Activated naive CD8-positive, alpha-beta T cell treated with anti-CD3 and anti-CD28 coated beads for 36 hours (primary cell): ENCODE results near the gene NPHS1. TPM values are rescaled to one million over a fixed set of nuclear protein-coding genes. Genes with fewer than 3 reads are reported as not detected.
"Not testable (repeated sequence)": the region's sequence is repeated elsewhere in the genome, so short reads cannot be mapped to it uniquely, and the experiment has no call there.

Experiments
- DNase-seq: peaks from one replicate; pipeline ENCODE4 v3.0.0; 2021
- H3K27ac Mint-ChIP-seq: one replicate; pipeline ENCODE4 v1.8.0; 2022; ENCODE audit warnings: mild to moderate bottlenecking, moderate library complexity, mixed read lengths
- H3K27me3 Mint-ChIP-seq: one replicate; pipeline ENCODE4 v1.8.0; 2022; ENCODE audit warnings: mild to moderate bottlenecking, mixed read lengths
- H3K36me3 Mint-ChIP-seq: one replicate; pipeline ENCODE4 v1.8.0; 2021; ENCODE audit warnings: mild to moderate bottlenecking, mixed read lengths
- H3K4me1 Mint-ChIP-seq: one replicate; pipeline ENCODE4 v1.8.0; 2021; ENCODE audit warnings: mixed read lengths
- H3K4me3 Mint-ChIP-seq: one replicate; pipeline ENCODE4 v1.8.0; 2022; ENCODE audit warnings: mild to moderate bottlenecking, moderate library complexity, mixed read lengths
- H3K9me3 Mint-ChIP-seq: one replicate; pipeline ENCODE4 v1.8.0; 2022; ENCODE audit warnings: mixed read lengths
- total RNA-seq, 2 experiments: library from RNA; stranded (reverse); gene quantifications; one replicate each; pipeline ENCODE4 v1.2.3, GENCODE V29; 2021

NPHS1 gene, protein sequence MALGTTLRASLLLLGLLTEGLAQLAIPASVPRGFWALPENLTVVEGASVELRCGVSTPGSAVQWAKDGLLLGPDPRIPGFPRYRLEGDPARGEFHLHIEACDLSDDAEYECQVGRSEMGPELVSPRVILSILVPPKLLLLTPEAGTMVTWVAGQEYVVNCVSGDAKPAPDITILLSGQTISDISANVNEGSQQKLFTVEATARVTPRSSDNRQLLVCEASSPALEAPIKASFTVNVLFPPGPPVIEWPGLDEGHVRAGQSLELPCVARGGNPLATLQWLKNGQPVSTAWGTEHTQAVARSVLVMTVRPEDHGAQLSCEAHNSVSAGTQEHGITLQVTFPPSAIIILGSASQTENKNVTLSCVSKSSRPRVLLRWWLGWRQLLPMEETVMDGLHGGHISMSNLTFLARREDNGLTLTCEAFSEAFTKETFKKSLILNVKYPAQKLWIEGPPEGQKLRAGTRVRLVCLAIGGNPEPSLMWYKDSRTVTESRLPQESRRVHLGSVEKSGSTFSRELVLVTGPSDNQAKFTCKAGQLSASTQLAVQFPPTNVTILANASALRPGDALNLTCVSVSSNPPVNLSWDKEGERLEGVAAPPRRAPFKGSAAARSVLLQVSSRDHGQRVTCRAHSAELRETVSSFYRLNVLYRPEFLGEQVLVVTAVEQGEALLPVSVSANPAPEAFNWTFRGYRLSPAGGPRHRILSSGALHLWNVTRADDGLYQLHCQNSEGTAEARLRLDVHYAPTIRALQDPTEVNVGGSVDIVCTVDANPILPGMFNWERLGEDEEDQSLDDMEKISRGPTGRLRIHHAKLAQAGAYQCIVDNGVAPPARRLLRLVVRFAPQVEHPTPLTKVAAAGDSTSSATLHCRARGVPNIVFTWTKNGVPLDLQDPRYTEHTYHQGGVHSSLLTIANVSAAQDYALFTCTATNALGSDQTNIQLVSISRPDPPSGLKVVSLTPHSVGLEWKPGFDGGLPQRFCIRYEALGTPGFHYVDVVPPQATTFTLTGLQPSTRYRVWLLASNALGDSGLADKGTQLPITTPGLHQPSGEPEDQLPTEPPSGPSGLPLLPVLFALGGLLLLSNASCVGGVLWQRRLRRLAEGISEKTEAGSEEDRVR (N-terminal part only)
- total RNA-seq: under 1 TPM; 0.36 to 0.49 TPM

DNA sequence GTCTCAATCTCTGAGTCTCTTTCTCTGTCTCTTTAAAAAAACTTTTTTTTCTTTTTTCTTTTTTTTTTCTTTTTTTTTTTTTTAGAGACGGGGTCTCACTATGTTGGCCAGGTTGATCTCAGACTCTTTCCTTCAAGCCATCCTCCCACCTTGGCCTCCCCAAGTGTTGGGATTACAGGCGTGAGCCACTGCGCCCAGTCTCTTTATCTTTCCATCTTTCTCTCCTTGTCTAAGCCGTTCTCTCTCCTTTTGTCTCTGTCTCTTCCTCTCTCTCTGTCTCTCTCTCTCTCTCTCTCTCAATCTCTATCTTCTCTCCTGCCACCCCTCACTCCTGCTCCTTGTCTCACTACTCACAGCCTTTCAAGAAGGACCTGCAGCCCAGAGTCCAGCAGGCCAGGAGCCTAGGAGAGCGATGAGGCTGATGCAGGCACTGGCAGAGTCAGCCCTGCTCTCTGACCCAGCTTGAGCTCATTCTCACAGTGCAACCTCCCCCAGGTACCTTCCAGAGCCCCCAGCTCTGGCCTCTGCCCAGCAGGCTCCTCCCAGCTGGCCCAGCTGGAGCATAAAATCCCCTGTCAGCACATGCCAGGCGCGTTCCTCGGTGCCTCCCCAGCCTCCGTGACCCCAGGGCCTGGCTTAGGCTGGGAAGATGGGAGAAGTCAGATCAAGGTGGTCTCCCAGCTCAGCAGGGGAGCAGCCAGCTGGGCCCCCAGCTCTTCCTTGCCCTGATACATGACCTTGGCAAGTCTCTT, at the start of gene NPHS1:
TSS of gene NPHS1 (minus strand) at position 476 of the 752 bp plus-strand sequence. CDS start 667 bp downstream, outside the sequence.
- no peak for DNase-seq
- H3K9me3 Mint-ChIP-seq: no peaks in the 10 kb centered on the region
- H3K27ac Mint-ChIP-seq: peak within 1 kb of the TSS; percentile 17
- no peaks in the 10 kb centered on the region for H3K36me3 Mint-ChIP-seq
- H3K27me3 Mint-ChIP-seq: peaks cover 53% of the 10 kb centered on the region
- peak within 1 kb of the TSS; percentile 61 for H3K4me3 Mint-ChIP-seq
- H3K4me1 Mint-ChIP-seq: peaks cover 9% of the 10 kb centered on the region

GRCh38 chr19:35901055-35901644, 48.8 kb upstream of the NPHS1 start:
- Mint-ChIP-seq H3K27ac (peak overlapping the region; percentile 90), H3K4me1 (peaks cover 44% of the 10 kb centered on the region), H3K27me3 (no peaks in the 10 kb centered on the region), H3K9me3 (no peaks in the 10 kb centered on the region), H3K4me3 (peak overlapping the region; percentile 97), H3K36me3 (peaks cover 33% of the 10 kb centered on the region)
- DNase-seq: no peak

- H3K4me3 Mint-ChIP-seq: peak overlapping the region; percentile 97
- no peaks in the 10 kb centered on the region for H3K9me3 Mint-ChIP-seq
- peak overlapping the region; percentile 90 for H3K27ac Mint-ChIP-seq
- H3K36me3 Mint-ChIP-seq: peaks cover 39% of the 10 kb centered on the region
- peaks cover 44% of the 10 kb centered on the region for H3K4me1 Mint-ChIP-seq
- no peaks in the 10 kb centered on the region for H3K27me3 Mint-ChIP-seq
- DNase-seq: peak; percentile 89
These were observed 47.4 kb upstream of the NPHS1 start for GRCh38 chr19:35899547-35900214.

GRCh38 chr19:35898499-35898809, 46.1 kb upstream of the NPHS1 start:
- Mint-ChIP-seq H3K9me3 (no peaks in the 10 kb centered on the region), H3K4me3 (peak overlapping the region; percentile 97), H3K36me3 (peaks cover 39% of the 10 kb centered on the region), H3K27me3 (no peaks in the 10 kb centered on the region), H3K27ac (peak overlapping the region; percentile 90), H3K4me1 (peaks cover 36% of the 10 kb centered on the region)
- DNase-seq: no peak

GRCh38 chr19:35897706-35898451, 45.6 kb upstream of the NPHS1 start:
- Mint-ChIP-seq H3K36me3 (peaks cover 44% of the 10 kb centered on the region), H3K9me3 (no peaks in the 10 kb centered on the region), H3K4me3 (peak overlapping the region; percentile 97)

DNA sequence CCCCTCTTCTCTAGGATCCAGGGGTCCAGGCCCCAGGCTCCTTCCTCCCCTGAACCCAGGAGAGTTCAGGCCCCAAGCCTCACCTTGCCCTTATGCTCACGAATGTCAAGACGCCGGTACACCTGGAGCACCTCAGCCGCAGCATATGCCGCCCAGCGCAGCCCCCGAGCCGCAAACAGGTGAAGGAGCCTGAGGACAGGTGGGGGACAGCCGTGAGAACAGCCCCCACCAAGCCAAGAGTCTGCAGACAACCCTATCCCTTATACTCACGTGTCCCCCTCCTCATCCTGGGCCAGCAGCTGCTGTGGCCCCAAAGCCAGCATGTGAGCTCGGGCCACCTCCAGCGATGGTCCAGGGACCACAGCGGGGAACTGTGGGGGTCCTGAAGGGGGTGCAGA, 44.3 kb upstream of the NPHS1 start:
- H3K4me1 Mint-ChIP-seq: peaks cover 30% of the 10 kb centered on the region
- peak overlapping the region; percentile 97 for H3K4me3 Mint-ChIP-seq
- H3K27ac Mint-ChIP-seq: no peak overlapping the region
- no peaks in the 10 kb centered on the region for H3K9me3 Mint-ChIP-seq
- H3K27me3 Mint-ChIP-seq: no peaks in the 10 kb centered on the region
- H3K36me3 Mint-ChIP-seq: peaks cover 49% of the 10 kb centered on the region
- DNase-seq: no peak

More at GRCh38 chr19:35897706-35898451, 45.6 kb upstream of the NPHS1 start:
- peak overlapping the region; percentile 90 for H3K27ac Mint-ChIP-seq
- no peak for DNase-seq
- H3K4me1 Mint-ChIP-seq: peaks cover 36% of the 10 kb centered on the region
- no peaks in the 10 kb centered on the region for H3K27me3 Mint-ChIP-seq

DNA sequence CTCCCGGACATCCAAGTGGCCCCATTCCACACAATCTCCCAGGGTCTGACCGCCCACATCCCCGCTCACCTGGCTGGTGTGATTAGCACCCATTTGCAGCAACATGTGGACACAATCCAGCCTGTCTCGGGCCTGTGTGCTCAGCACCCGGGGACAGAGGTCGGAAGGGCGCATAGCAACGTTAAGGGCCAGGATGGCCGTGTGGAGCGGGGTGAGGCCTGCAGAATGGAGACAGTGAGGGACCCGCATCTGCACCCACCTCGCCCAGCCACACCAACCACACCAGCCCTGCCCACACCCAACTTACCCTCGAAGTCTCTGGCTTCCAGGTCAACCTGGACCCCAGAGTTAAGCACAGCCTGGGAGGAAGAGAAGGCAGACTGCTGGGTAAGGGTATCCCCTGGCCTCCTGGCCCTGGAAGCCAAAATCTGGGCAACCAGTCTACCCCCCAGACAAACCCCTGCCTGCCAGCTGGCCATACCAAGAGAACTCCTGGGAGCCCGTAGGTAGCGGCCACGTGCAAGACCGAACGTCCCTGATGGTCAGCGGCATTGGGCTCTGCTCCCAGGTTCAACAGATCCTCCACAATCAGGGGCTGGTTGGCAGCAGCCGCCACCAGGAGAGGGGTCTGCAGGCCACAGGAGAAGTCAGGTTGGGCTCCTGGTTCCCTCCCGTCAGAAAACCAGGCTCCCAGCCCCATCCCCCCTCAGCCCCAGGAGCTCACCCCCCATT, 43.8 kb upstream of the NPHS1 start:
- Mint-ChIP-seq H3K27me3 (no peaks in the 10 kb centered on the region), H3K9me3 (no peaks in the 10 kb centered on the region), H3K27ac (peak overlapping the region; percentile 63), H3K4me1 (peaks cover 29% of the 10 kb centered on the region), H3K4me3 (peak overlapping the region; percentile 97), H3K36me3 (peaks cover 54% of the 10 kb centered on the region)
- no peak for DNase-seq

DNA sequence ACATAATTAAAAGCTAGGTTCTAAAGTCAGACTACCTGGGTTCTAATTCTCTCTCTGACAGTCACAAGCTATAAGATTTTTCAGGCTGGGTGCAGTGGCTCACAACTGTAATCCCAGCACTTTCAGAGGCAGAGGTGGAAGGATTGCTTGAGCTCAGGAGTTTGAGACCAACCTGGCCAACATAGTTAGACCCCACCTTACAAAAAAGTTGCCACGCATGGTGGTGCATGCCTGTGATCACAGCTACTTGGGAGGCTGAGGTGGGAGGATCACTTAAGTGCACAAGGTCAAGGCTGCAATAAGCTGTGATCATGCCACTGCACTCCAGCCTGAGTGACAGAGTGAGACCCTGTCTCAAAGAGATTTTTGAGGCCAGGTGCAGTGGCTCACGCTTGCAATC, 42.0 kb upstream of the NPHS1 start:
- no peak overlapping the region for H3K4me3 Mint-ChIP-seq
- no peaks in the 10 kb centered on the region for H3K27me3 Mint-ChIP-seq
- H3K27ac Mint-ChIP-seq: peak overlapping the region; percentile 45
- H3K9me3 Mint-ChIP-seq: no peaks in the 10 kb centered on the region
- peaks cover 66% of the 10 kb centered on the region for H3K36me3 Mint-ChIP-seq
- H3K4me1 Mint-ChIP-seq: peaks cover 34% of the 10 kb centered on the region
- no peak for DNase-seq

GRCh38 chr19:35891819-35892218, 39.5 kb upstream of the NPHS1 start:
- Mint-ChIP-seq H3K36me3 (peaks cover 67% of the 10 kb centered on the region), H3K27ac (peak overlapping the region; percentile 16), H3K4me1 (peaks cover 27% of the 10 kb centered on the region)
- not testable (repeated sequence) for H3K4me3 Mint-ChIP-seq, H3K9me3 Mint-ChIP-seq, DNase-seq, H3K27me3 Mint-ChIP-seq

DNA sequence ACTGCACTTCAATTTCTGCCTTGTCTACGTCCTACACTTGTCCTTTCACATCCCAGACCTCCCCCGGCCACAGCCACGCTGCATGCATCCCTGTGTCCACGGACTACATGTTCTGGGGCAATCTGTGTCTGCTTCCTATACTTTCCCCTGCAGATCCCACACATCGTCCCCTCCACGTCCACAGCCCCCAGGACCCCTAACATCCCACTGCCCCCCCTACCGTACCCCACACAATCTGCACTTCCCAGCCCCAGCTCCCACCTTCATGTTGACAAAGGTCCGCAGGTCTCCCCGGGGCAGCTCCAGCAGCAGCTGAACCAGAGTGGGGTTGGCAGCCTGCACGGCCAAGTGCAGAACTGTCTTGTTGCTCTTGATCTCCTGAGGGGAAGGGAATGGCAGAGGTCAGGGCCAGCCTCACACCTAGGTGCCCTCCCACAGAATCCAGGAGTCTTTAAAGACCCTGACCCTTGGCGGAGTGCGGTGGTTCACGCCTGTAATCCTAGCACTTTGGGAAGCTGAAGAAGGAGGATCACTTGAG, 37.9 kb upstream of the NPHS1 start:
- DNase-seq: no peak
- peak overlapping the region; percentile 27 for H3K27ac Mint-ChIP-seq
- H3K27me3 Mint-ChIP-seq: no peaks in the 10 kb centered on the region
- peaks cover 60% of the 10 kb centered on the region for H3K36me3 Mint-ChIP-seq
- H3K4me1 Mint-ChIP-seq: peaks cover 19% of the 10 kb centered on the region
- no peaks in the 10 kb centered on the region for H3K9me3 Mint-ChIP-seq
- peak overlapping the region; percentile 20 for H3K4me3 Mint-ChIP-seq

DNA sequence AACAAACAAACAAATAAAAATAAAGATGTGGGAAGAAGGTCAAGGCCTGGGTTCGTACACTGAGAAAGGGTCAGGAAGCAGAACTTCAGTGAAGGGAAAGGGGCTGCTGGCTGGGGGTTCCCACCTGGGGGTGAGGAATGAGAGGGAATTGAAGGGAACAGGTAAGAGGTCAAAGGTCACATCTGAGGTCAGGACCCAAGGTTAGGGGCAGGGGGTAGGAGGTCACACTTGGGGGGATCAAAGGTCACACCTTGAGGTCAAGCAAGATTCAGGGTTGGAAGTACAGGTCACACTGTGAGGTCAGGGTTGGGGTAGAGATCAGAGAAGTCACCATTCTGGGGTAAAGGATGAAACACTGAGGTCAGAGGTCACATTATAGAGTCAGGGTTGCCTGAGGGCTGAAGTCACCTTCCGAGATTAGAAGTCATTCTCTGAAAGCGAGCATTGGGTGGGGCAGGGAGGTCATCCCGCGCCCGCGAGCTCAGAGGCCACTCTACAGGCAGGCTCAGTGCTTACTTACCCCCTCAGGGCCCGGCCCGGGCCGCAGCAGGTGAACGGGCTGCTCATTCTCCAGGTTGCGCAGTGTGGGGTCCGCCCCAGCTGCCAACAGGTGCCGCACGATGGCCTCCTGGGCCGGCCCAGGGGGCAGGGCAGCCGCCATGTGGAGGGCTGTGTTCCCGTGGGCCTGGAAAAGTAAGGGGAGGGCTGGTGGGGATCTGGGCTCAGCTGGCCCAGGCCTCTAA, 37.2 kb upstream of the NPHS1 start:
- Mint-ChIP-seq H3K27ac (peak overlapping the region; percentile 38), H3K27me3 (no peaks in the 10 kb centered on the region), H3K36me3 (peaks cover 60% of the 10 kb centered on the region), H3K4me1 (peaks cover 19% of the 10 kb centered on the region), H3K9me3 (no peaks in the 10 kb centered on the region), H3K4me3 (peak overlapping the region; percentile 11)
- DNase-seq: no peak

DNA sequence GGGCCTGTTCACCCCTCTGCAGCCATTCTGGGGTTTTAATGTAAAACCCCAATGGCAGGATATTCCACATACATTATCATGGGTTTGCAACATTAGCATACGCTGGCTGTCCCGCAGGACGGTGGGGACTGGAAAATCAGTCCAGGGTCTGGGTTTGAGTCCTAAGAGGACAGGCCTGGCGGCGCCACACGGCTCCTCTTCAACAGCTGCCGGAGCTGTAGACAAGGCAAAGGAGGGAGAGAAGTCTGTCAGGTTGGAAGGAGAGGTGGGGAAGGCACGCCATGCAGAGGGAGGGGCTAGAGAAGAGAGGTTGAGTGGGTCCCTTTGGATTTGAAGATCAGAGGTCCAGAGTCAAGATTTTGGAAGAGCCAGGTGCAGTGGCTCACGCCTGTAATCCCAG, 36.1 kb upstream of the NPHS1 start:
- no peaks in the 10 kb centered on the region for H3K27me3 Mint-ChIP-seq
- H3K4me1 Mint-ChIP-seq: peaks cover 16% of the 10 kb centered on the region
- no peak overlapping the region for H3K27ac Mint-ChIP-seq
- no peaks in the 10 kb centered on the region for H3K9me3 Mint-ChIP-seq
- DNase-seq: no peak
- H3K36me3 Mint-ChIP-seq: peaks cover 57% of the 10 kb centered on the region
- H3K4me3 Mint-ChIP-seq: no peak overlapping the region
